GM12878 (cell line): Measurements from ENCODE around the gene TRIP12. TPM values are rescaled to one million over a fixed set of nuclear protein-coding genes. Genes with fewer than 3 reads are reported as not detected.

Experiments
- BMI1 ChIP-seq: fragments of 450-650 bp; IDR thresholded peaks from 2 replicates; pipeline ENCODE4 v1.6.1; 2016; ENCODE audit warnings: mild to moderate bottlenecking, moderate library complexity, borderline replicate concordance
- DPF2 ChIP-seq: fragments of 450-650 bp; IDR thresholded peaks from 2 replicates; pipeline ENCODE4 v1.6.1; 2017; ENCODE audit warnings: mild to moderate bottlenecking
- HDAC2 ChIP-seq: fragments of 200-600 bp; sonication (generic); IDR thresholded peaks from 2 replicates; pipeline ENCODE4 v1.6.1; 2017
- HDGF ChIP-seq: fragments of 450-650 bp; IDR thresholded peaks from 2 replicates; pipeline ENCODE4 v1.6.1; 2016; ENCODE audit warnings: antibody characterized with exemption
- MLLT1 ChIP-seq: fragments of 450-650 bp; IDR thresholded peaks from 2 replicates; pipeline ENCODE4 v1.6.1; 2016; ENCODE audit warnings: mild to moderate bottlenecking
- MTA3 ChIP-seq: IDR thresholded peaks from 2 replicates; pipeline ENCODE4 v1.6.1; 2012; ENCODE audit warnings: low read length, inconsistent platforms, borderline replicate concordance
- NBN ChIP-seq: fragments of 450-650 bp; IDR thresholded peaks from 2 replicates; pipeline ENCODE4 v1.6.1; 2016
- NFYB ChIP-seq: IDR thresholded peaks from 2 replicates; pipeline ENCODE4 v1.6.1; 2011; ENCODE audit warnings: low read depth, mild to moderate bottlenecking, low read length, improper control_type of control experiment, moderate library complexity; ENCODE audit not compliant: insufficient read depth
- SKIL ChIP-seq: fragments of 450-650 bp; IDR thresholded peaks from 2 replicates; pipeline ENCODE4 v1.6.1; 2017; ENCODE audit warnings: mild to moderate bottlenecking, low read depth, inconsistent platforms; ENCODE audit not compliant: poor library complexity, severe bottlenecking
- SMAD5 ChIP-seq: IDR thresholded peaks from 2 replicates; pipeline ENCODE4 v1.6.1; 2016; ENCODE audit warnings: antibody characterized with exemption, low read depth
- SMC3 ChIP-seq: IDR thresholded peaks from 2 replicates; pipeline ENCODE4 v1.6.1; 2011; ENCODE audit warnings: low read length, improper control_type of control experiment, borderline replicate concordance
- STAT1 ChIP-seq: fragments of 450-650 bp; conservative IDR thresholded peaks from 2 replicates; pipeline ENCODE4 v1.6.1; 2014; ENCODE audit warnings: antibody characterized with exemption, mild to moderate bottlenecking
- TAF1 ChIP-seq: IDR thresholded peaks from 2 replicates; pipeline ENCODE4 v1.6.1; 2011; ENCODE audit warnings: mild to moderate bottlenecking, low read depth, low read length, borderline replicate concordance
- TBL1XR1 ChIP-seq: IDR thresholded peaks from 2 replicates; pipeline ENCODE4 v1.6.1; 2012; ENCODE audit warnings: low read depth, low read length, improper control_type of control experiment
- USF1 ChIP-seq: IDR thresholded peaks from 2 replicates; pipeline ENCODE4 v1.6.1; 2011; ENCODE audit warnings: borderline replicate concordance, low read depth, mild to moderate bottlenecking, moderate library complexity, mixed read lengths, low read length; ENCODE audit not compliant: insufficient read depth; ENCODE audit errors: extremely low read length
- polyA plus RNA-seq, 11 experiments: library from polyadenylated mRNA; depleted of rRNA in 4 of 11; unstranded in 6 of 11; stranded (reverse) in 5 of 11; fragments of >200 nt; fragmentation: Nextera tagmentation in 4 of 11; fragmentation: Illumina TruSeq in 1 of 11; extraction: Ambion mirVana in 4 of 11; extraction: Trizol in 1 of 11; gene quantifications; 1 replicate in 1 of 11; 2 replicates in 10 of 11; pipeline versions ENCODE4 v1.2.1 to v1.2.3, GENCODE V29; 2011 to 2016; ENCODE audit warnings: inconsistent platforms in 2 of 11, missing spikeins in 2 of 11, low read depth in 1 of 11
- total RNA-seq, 4 experiments: library from RNA; depleted of rRNA in 3 of 4; stranded (reverse); fragments of >200 nt in 3 of 4; fragmentation: Illumina TruSeq in 1 of 4; extraction: Trizol in 1 of 4; gene quantifications; 2 replicates each; pipeline versions ENCODE4 v1.2.1 to v1.2.3, GENCODE V29; 2013 to 2021
- TF ChIP-seq, protein P1 (sequence below): fragments of 450-650 bp; IDR thresholded peaks from 2 replicates; pipeline ENCODE4 v1.6.1; 2016; ENCODE audit warnings: mild to moderate bottlenecking
- TF ChIP-seq, protein P2 (sequence below): fragments of 450-650 bp; conservative IDR thresholded peaks from 2 replicates; pipeline ENCODE4 v1.6.1; 2017; ENCODE audit warnings: mild to moderate bottlenecking, moderate library complexity
- TF ChIP-seq, protein P3 (sequence below): fragments of 450-650 bp; formaldehyde crosslinking; IDR thresholded peaks from 2 replicates; pipeline ENCODE4 v1.5.0; 2022; ENCODE audit warnings: mild to moderate bottlenecking, missing genetic modification characterization

Gene TRIP12
- total and polyA plus RNA-seq, 10 of the 15 experiments (the other 5 are each of a cell fraction or from before 2014, with no cell fraction given), result 23.1 to 207 (median 97.0) TPM

DNA sequence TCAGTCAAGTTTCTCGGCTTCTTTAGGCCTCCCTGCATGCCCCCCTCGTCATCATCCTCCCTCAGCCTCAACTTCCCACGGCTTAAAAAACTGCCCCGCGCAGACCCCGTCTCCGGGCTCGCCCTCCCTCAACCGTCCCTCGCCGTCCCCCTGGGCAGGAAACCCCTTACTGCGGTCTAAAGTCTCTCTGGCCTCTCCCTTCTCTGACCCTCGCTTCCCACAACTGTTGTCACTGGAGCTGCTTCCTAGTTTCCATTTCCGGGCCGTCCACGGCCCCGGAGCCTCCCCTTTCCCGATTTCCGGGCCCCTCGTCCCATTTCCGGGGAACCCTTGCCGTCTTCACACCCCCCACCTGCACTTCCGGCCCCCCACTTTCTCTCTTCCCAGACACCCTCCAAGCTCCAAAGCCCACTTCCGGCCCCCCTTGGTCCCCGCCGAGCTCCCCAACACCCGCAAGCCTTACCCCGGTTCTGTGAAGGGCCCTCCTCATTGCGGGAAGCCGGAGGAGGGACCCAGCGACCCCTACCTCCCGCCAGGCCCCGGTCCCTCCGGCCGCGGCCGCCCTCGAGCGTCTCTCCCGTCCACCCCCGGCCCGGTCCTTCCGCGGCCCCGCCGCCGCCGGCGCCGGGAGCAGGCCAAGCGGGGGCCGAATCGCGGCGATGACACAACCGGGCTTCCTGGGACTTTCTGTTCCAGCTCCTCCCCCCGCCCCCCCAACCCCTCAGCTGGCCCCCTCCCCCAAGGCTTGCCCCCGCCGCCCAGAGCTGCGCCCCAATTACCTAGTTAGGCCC, 513 bp downstream of the TRIP12 start (continued):
- TF ChIP-seq SMC3 (no peak), HDGF (no peak; the same call in 1 of the 2 replicates), TAF1 (no peak), MLLT1 (peak; percentile 31; the same call in 1 of the 2 replicates), SMAD5 (no peak), SKIL (no peak), USF1 (no peak), DPF2 (no peak; the same call in 1 of the 2 replicates), HDAC2 (no peak), NBN (peak; percentile 53), BMI1 (no peak), STAT1 (no peak), MTA3 (no peak), NFYB (no peak), TBL1XR1 (no peak)
- TF ChIP-seq, protein P1, sequence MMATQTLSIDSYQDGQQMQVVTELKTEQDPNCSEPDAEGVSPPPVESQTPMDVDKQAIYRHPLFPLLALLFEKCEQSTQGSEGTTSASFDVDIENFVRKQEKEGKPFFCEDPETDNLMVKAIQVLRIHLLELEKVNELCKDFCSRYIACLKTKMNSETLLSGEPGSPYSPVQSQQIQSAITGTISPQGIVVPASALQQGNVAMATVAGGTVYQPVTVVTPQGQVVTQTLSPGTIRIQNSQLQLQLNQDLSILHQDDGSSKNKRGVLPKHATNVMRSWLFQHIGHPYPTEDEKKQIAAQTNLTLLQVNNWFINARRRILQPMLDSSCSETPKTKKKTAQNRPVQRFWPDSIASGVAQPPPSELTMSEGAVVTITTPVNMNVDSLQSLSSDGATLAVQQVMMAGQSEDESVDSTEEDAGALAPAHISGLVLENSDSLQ, result no peak; the same call in 1 of the 2 replicates
- TF ChIP-seq, protein P2, sequence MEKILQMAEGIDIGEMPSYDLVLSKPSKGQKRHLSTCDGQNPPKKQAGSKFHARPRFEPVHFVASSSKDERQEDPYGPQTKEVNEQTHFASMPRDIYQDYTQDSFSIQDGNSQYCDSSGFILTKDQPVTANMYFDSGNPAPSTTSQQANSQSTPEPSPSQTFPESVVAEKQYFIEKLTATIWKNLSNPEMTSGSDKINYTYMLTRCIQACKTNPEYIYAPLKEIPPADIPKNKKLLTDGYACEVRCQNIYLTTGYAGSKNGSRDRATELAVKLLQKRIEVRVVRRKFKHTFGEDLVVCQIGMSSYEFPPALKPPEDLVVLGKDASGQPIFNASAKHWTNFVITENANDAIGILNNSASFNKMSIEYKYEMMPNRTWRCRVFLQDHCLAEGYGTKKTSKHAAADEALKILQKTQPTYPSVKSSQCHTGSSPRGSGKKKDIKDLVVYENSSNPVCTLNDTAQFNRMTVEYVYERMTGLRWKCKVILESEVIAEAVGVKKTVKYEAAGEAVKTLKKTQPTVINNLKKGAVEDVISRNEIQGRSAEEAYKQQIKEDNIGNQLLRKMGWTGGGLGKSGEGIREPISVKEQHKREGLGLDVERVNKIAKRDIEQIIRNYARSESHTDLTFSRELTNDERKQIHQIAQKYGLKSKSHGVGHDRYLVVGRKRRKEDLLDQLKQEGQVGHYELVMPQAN, result no peak; the same call in 1 of the 2 replicates
- TF ChIP-seq, protein P3, sequence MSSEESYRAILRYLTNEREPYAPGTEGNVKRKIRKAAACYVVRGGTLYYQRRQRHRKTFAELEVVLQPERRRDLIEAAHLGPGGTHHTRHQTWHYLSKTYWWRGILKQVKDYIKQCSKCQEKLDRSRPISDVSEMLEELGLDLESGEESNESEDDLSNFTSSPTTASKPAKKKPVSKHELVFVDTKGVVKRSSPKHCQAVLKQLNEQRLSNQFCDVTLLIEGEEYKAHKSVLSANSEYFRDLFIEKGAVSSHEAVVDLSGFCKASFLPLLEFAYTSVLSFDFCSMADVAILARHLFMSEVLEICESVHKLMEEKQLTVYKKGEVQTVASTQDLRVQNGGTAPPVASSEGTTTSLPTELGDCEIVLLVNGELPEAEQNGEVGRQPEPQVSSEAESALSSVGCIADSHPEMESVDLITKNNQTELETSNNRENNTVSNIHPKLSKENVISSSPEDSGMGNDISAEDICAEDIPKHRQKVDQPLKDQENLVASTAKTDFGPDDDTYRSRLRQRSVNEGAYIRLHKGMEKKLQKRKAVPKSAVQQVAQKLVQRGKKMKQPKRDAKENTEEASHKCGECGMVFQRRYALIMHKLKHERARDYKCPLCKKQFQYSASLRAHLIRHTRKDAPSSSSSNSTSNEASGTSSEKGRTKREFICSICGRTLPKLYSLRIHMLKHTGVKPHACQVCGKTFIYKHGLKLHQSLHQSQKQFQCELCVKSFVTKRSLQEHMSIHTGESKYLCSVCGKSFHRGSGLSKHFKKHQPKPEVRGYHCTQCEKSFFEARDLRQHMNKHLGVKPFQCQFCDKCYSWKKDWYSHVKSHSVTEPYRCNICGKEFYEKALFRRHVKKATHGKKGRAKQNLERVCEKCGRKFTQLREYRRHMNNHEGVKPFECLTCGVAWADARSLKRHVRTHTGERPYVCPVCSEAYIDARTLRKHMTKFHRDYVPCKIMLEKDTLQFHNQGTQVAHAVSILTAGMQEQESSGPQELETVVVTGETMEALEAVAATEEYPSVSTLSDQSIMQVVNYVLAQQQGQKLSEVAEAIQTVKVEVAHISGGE, result 0 out of 2 replicates have a peak, but pooled peaks have one; percentile 8
